Measurements from ENCODE around the gene TM9SF2.

DNA sequence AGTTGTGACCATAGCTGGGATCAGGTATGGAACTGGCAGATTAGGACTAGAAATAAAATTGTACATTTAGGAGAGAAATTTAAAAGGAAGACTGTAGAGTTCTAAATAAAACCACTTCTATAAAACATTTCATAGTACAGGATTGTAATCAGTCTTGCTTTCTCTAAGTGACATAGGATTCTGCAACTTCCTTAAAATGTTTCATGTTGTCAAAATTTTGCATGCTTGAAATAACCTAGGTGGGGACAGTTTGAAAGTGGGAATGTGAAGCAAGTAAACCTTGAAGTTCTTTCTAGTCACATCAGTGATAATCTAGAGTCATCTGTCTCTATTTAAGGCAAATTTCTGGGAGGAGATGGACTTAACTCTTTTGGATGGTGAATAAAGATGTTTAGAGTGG, 6.7 kb downstream of the TM9SF2 start:
- TF ChIP-seq, protein P1, sequence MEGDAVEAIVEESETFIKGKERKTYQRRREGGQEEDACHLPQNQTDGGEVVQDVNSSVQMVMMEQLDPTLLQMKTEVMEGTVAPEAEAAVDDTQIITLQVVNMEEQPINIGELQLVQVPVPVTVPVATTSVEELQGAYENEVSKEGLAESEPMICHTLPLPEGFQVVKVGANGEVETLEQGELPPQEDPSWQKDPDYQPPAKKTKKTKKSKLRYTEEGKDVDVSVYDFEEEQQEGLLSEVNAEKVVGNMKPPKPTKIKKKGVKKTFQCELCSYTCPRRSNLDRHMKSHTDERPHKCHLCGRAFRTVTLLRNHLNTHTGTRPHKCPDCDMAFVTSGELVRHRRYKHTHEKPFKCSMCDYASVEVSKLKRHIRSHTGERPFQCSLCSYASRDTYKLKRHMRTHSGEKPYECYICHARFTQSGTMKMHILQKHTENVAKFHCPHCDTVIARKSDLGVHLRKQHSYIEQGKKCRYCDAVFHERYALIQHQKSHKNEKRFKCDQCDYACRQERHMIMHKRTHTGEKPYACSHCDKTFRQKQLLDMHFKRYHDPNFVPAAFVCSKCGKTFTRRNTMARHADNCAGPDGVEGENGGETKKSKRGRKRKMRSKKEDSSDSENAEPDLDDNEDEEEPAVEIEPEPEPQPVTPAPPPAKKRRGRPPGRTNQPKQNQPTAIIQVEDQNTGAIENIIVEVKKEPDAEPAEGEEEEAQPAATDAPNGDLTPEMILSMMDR (IDR thresholded peaks at IDR 0.05; ENCODE audit: insufficient read depth, low read depth, low read length) = no peak
- no peak for TF ChIP-seq EZH2 (IDR thresholded peaks at IDR 0.05; ENCODE audit: insufficient read depth, low read length)

Measured in astrocyte (in vitro differentiated cells and primary cell).